ENCODE measurements around the gene AIF1L. TPM values are rescaled to one million over a fixed set of nuclear protein-coding genes. Genes with fewer than 3 reads are reported as not detected.

The AIF1L gene
- total RNA-seq, 1 experiment from 2014 or later: 103 TPM

GRCh38 chr9:131062969-131063368 lies 33.4 kb upstream of the AIF1L start (continued):
- TF ChIP-seq E2F4 (CRISPR knock-in tag; IDR thresholded peaks at IDR 0.05; ENCODE audit: borderline replicate concordance, low read depth) (no peak), ATF6 (CRISPR knock-in tag; IDR thresholded peaks at IDR 0.05) (no peak), ERG (CRISPR knock-in tag; IDR thresholded peaks at IDR 0.05) (no peak), STAT6 (CRISPR knock-in tag; conservative IDR thresholded peaks at IDR 0.05; ENCODE audit: low read depth) (no peak), ESRRA (CRISPR knock-in tag; IDR thresholded peaks at IDR 0.05; ENCODE audit: borderline replicate concordance) (no peak), NR2C2 (CRISPR knock-in tag; IDR thresholded peaks at IDR 0.05) (no peak), IRF2 (CRISPR knock-in tag; IDR thresholded peaks at IDR 0.05; ENCODE audit: borderline replicate concordance, low read depth) (no peak), NFATC4 (CRISPR knock-in tag; IDR thresholded peaks at IDR 0.05) (no peak), ZNF232 (CRISPR knock-in tag; IDR thresholded peaks at IDR 0.05) (no peak), ZNF671 (CRISPR knock-in tag; IDR thresholded peaks at IDR 0.05) (no peak), SMAD3 (CRISPR knock-in tag; IDR thresholded peaks at IDR 0.05; ENCODE audit: borderline replicate concordance) (no peak), ZNF423 (CRISPR knock-in tag; IDR thresholded peaks at IDR 0.05) (no peak), RORB (CRISPR knock-in tag; IDR thresholded peaks at IDR 0.05) (no peak)

- ChIA-PET POLR2A (no interaction called here), CTCF (no interaction called here)
- Mint-ChIP-seq H3K27me3 (ENCODE audit: low read depth) (no peaks in the 10 kb centered on the region), H3K9me3 (peaks cover 3% of the 10 kb centered on the region; the same call in 1 of the 2 replicates), H3K36me3 (peaks cover 6% of the 10 kb centered on the region), H3K4me3 (no peak overlapping the region), H3K4me1 (no peaks in the 10 kb centered on the region), H3K27ac (no peak overlapping the region)
- no peak for ATAC-seq
- TF ChIP-seq JUN (CRISPR knock-in tag; IDR thresholded peaks at IDR 0.05): no peak
- no peak for DNase-seq (ENCODE audit: low spot score)
Observed at GRCh38 chr9:131065599-131065998, 30.7 kb upstream of the AIF1L start.

GRCh38 chr9:131067625-131068024 lies 28.7 kb upstream of the AIF1L start:
- H3K36me3 Mint-ChIP-seq: peaks cover 6% of the 10 kb centered on the region
- DNase-seq (ENCODE audit: low spot score): no peak
- no peak; the same call in 1 of the 2 replicates for ATAC-seq
- H3K27ac Mint-ChIP-seq: no peak overlapping the region; the same call in 1 of the 2 replicates
- CTCF ChIA-PET: interaction anchor here (0.6 kb wide), 1 partner anchor 211 kb away, joined by 5 read pairs; no protein-coding TSS in a partner anchor
- peaks cover 3% of the 10 kb centered on the region; the same call in 1 of the 2 replicates for H3K9me3 Mint-ChIP-seq
- TF ChIP-seq GRHL2 (CRISPR knock-in tag; IDR thresholded peaks at IDR 0.05; ENCODE audit: insufficient replicate concordance, severe bottlenecking) (no peak), ZBTB21 (CRISPR knock-in tag; IDR thresholded peaks at IDR 0.05; ENCODE audit: borderline replicate concordance) (no peak), NFATC4 (CRISPR knock-in tag; IDR thresholded peaks at IDR 0.05) (no peak), PRRX2 (CRISPR knock-in tag; IDR thresholded peaks at IDR 0.05) (no peak), ARID4B (CRISPR knock-in tag; IDR thresholded peaks at IDR 0.05; ENCODE audit: borderline replicate concordance) (no peak)
- H3K4me1 Mint-ChIP-seq: no peaks in the 10 kb centered on the region
- POLR2A ChIA-PET: no interaction called here
- no peak overlapping the region for H3K4me3 Mint-ChIP-seq
- no peaks in the 10 kb centered on the region for H3K27me3 Mint-ChIP-seq (ENCODE audit: low read depth)
